ENCODE results near the gene C2CD4C. TPM values are rescaled to one million over a fixed set of nuclear protein-coding genes. Genes with fewer than 3 reads are reported as not detected.

C2CD4C gene
- total and polyA plus RNA-seq, 10 of the 15 experiments (the other 5 are each of a cell fraction or from before 2014, with no cell fraction given): not detected

DNA sequence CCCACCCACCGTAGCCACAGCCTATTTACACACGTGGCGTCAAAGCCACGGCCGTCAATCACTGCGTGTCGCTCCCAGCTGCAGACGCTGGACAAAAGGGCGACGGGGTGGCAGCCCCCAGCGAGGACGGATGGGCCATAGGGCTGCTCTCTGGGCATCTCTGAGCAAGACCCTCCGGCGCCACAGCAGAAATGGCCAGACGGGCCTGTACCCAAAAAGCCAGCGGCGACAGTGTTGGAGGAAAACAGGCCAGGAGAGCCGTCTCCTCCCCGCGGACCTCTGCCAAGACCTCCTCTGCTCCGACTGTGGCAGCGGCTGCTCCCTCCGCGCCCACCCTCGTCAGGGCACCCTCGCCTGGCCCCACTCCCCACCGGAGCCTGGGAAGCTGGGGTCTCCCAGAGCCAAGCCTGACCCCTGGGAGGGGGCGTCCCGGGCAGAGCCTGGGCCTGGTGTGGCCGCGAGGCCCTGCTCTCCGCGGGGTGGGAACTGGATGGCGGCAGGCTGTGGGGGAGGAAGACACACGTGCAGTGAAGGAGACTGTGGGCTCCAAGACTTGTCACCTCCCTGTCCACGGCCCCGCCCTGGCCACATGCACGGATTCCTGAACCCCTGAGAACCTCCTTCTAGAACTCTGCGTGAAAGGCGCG, 2.7 kb downstream of the C2CD4C start (continued):
- TF ChIP-seq SMAD1 (IDR thresholded peaks at IDR 0.05; ENCODE audit: low read depth, partially characterized antibody): no peak

DNA sequence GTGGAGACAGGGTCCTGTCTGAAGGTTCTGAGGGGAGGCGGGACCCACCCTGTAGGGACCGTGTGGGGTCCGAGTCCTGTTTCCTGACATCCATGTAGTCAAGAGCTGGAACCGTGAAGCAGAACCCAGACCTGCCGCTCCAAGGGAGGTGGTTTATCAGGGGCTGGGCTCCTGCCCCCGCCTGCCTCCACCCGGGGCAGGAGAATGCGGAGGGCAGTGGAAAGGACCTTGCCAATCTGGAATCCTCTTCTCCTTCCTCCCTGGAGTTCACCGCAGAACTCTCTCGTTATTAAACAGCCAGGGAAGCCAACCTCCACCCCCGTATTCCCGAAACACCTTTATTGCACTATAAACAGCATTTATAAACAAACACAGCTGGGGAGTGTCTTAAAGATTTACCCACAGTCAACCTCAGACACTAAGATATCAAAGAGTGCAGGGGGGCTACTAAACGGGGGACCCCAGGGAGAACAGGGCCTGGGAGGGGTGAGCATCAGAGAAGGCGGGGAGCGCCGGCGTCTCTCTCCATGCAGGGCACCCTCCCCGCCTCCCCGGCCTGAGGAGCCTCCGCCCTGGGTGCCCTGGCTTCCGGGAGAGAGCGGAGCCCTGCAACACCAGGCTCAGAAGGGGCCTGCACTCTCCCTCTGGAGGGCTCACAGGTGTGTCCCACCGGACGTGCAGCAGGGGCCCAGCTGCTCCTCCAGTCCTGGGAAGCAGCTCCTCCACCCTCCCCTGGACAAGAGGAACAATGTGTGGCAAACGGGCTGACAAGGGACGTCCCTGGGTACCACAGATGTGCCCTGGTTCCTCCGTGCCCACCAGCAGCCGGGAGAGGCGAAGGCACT, 3.6 kb downstream of the C2CD4C start:
- no peak overlapping the region for H2AFZ ChIP-seq (ENCODE audit: control insufficient read depth, low read depth, low read length)
- no peak for TF ChIP-seq CREM (IDR thresholded peaks at IDR 0.05; ENCODE audit: low read depth)
- TF ChIP-seq EED (IDR thresholded peaks at IDR 0.05; ENCODE audit: low read depth): no peak
- no peak for TF ChIP-seq JUNB (IDR thresholded peaks at IDR 0.05)
- TF ChIP-seq ATF7 (IDR thresholded peaks at IDR 0.05; ENCODE audit: low read depth): no peak
- TF ChIP-seq CTCF (IDR thresholded peaks at IDR 0.05 in 2 of 3, conservative IDR thresholded peaks at IDR 0.05 in 1 of 3; ENCODE audit: control insufficient read depth in 2 of 3, extremely low read depth in 1 of 3, insufficient read depth in 1 of 3, low read depth in 3 of 3, low read length in 3 of 3): no peak
- TF ChIP-seq SMAD5 (IDR thresholded peaks at IDR 0.05; ENCODE audit: low read depth): no peak
- no peak for TF ChIP-seq DPF2 (IDR thresholded peaks at IDR 0.05)
- no peak for TF ChIP-seq ZBTB40 (IDR thresholded peaks at IDR 0.05; ENCODE audit: borderline replicate concordance)
- TF ChIP-seq RELB (IDR thresholded peaks at IDR 0.05; ENCODE audit: low read depth): no peak
- TF ChIP-seq HDAC2 (IDR thresholded peaks at IDR 0.05): no peak
- no peak for TF ChIP-seq BCL11A (IDR thresholded peaks at IDR 0.05; ENCODE audit: low read depth, low read length)
- no peak for TF ChIP-seq HCFC1 (IDR thresholded peaks at IDR 0.05; ENCODE audit: low read length)
- TF ChIP-seq MYB (IDR thresholded peaks at IDR 0.05; ENCODE audit: borderline replicate concordance, low read depth, low read length): no peak
- no peak for TF ChIP-seq JUND (IDR thresholded peaks at IDR 0.05; ENCODE audit: low read depth, low read length)

More for the DNA sequence above, 3.6 kb downstream of the C2CD4C start:
- 10% methylated on average over 29 of the region's 29 CpGs for WGBS (ENCODE audit: insufficient coverage, insufficient replicate concordance, low lambda C conversion rate, missing lambda C conversion rate)
- no peaks in the 10 kb centered on the region for H3K79me2 ChIP-seq (ENCODE audit: control insufficient read depth, insufficient read depth, low read length)
- peaks cover 0 to 3% of the 10 kb centered on the region in 2 experiments; a peak in 1 of 4 replicates for H3K27me3 ChIP-seq (replicated peaks in 1 of 2; ENCODE audit: control insufficient read depth in 2 of 2, insufficient read depth in 2 of 2, low read length in 1 of 2)
- no TSS peak for BruUV-seq (replicated peaks)
- FAIRE-seq: no peak
- H3K9ac ChIP-seq (ENCODE audit: control insufficient read depth, insufficient read depth, low read length): no peak overlapping the region
- intact Hi-C loops (cut with micrococcal nuclease; ENCODE audit: unreplicated experiment): no loop called here
- H3K9me3 ChIP-seq (replicated peaks; ENCODE audit: control insufficient read depth, insufficient read depth, low read length): no peaks in the 10 kb centered on the region; the same call in 2 of the 3 replicates
- no peak for ATAC-seq
- H3K4me1 ChIP-seq (ENCODE audit: control insufficient read depth, insufficient read depth, low read length): no peaks in the 10 kb centered on the region
- no peak overlapping the region for H3K27ac ChIP-seq (ENCODE audit: control insufficient read depth, insufficient read depth)
- RAD21 ChIA-PET (ENCODE audit: unreplicated experiment): no interaction called here
- no peaks in the 10 kb centered on the region for H3K36me3 ChIP-seq (ENCODE audit: control insufficient read depth in 2 of 2, insufficient read depth in 2 of 2, low read length in 1 of 2)
- no peak for DNase-seq (ENCODE audit: low read depth, low spot score)
- CTCF ChIA-PET: no interaction called here
- no peak overlapping the region for H3K4me2 ChIP-seq (ENCODE audit: control insufficient read depth, insufficient read depth)
- no peak overlapping the region for H3K4me3 ChIP-seq
- H4K20me1 ChIP-seq (ENCODE audit: control insufficient read depth, insufficient read depth): no peaks in the 10 kb centered on the region
- in situ Hi-C loops (cut with MboI): no loop called here
- SMC1A ChIA-PET (ENCODE audit: uncharacterized antibody, unreplicated experiment): no interaction called here
- POLR2A ChIA-PET: no interaction called here
